Measurements from ENCODE around the gene GSTM4.
A peak's percentile ranks its signal among the peaks of the same experiment; 100 is the strongest.
"Not testable (repeated sequence)": the region's sequence is repeated elsewhere in the genome, so short reads cannot be mapped to it uniquely, and the experiment has no call there.

Gene GSTM4

GRCh38 chr1:109669246-109669948, 13.5 kb downstream of the GSTM4 start:
- DNase-seq = peak; percentile 31

- DNase-seq = not testable (repeated sequence)
Observed at GRCh38 chr1:109669949-109670302, 14.0 kb downstream of the GSTM4 start.

GRCh38 chr1:109671067-109671466, 15.2 kb downstream of the GSTM4 start:
- DNase-seq = no peak

GRCh38 chr1:109673861-109674260, 18.0 kb downstream of the GSTM4 start:
- not testable (repeated sequence) for DNase-seq

GRCh38 chr1:109676683-109677381, 20.9 kb downstream of the GSTM4 start:
- not testable (repeated sequence) for DNase-seq

GRCh38 chr1:109677459-109677858, 21.6 kb downstream of the GSTM4 start:
- no peak for DNase-seq

GRCh38 chr1:109678637-109679036, 22.7 kb downstream of the GSTM4 start:
- not testable (repeated sequence) for DNase-seq

- not testable (repeated sequence) for DNase-seq
Observed at GRCh38 chr1:109684777-109685176, 28.9 kb downstream of the GSTM4 start.

GRCh38 chr1:109685399-109685798, 29.5 kb downstream of the GSTM4 start:
- not testable (repeated sequence) for DNase-seq

GRCh38 chr1:109685890-109686289, 30.0 kb downstream of the GSTM4 start:
- DNase-seq = not testable (repeated sequence)

- DNase-seq = not testable (repeated sequence)
Observed at GRCh38 chr1:109687109-109687508, 31.2 kb downstream of the GSTM4 start.

GRCh38 chr1:109687641-109688499, 32.0 kb downstream of the GSTM4 start, which contains the start of gene GSTM1:
Gene GSTM1, plus strand, starts transcription at chr1:109687817. Its CDS starts 57 bp downstream, at chr1:109687874.
- DNase-seq = peak; percentile 71

- no peak for DNase-seq
Observed at GRCh38 chr1:109689844-109690405, 34.0 kb downstream of the GSTM4 start.

- no peak for DNase-seq
Observed at GRCh38 chr1:109691759-109692158, 35.9 kb downstream of the GSTM4 start.

- not testable (repeated sequence) for DNase-seq
Observed at GRCh38 chr1:109694400-109694799, 38.5 kb downstream of the GSTM4 start.

GRCh38 chr1:109695138-109695537, 39.2 kb downstream of the GSTM4 start:
- DNase-seq = not testable (repeated sequence)

- no peak for DNase-seq
Observed at GRCh38 chr1:109697066-109697465, 41.2 kb downstream of the GSTM4 start.

- DNase-seq = not testable (repeated sequence)
Observed at GRCh38 chr1:109697861-109698260, 42.0 kb downstream of the GSTM4 start.

- DNase-seq = not testable (repeated sequence)
Observed at GRCh38 chr1:109702940-109703339, 47.0 kb downstream of the GSTM4 start.

GRCh38 chr1:109704173-109704572, 48.3 kb downstream of the GSTM4 start:
- DNase-seq = no peak

GRCh38 chr1:109705411-109705810, 49.5 kb downstream of the GSTM4 start:
- no peak for DNase-seq

GRCh38 chr1:109708949-109709348, 53.0 kb downstream of the GSTM4 start:
- DNase-seq = not testable (repeated sequence)

- DNase-seq = not testable (repeated sequence)
Observed at GRCh38 chr1:109709822-109710221, 53.9 kb downstream of the GSTM4 start.
